Sigmoid colon (tissue), 4 donors: ENCODE results near the gene NFIC.

Source experiments
- POLR2AphosphoS5 ChIP-seq, 4 donors: sonication (generic); formaldehyde crosslinking; IDR thresholded peaks; one replicate each; pipeline ENCODE4 v1.6.1; 2017; ENCODE audit warnings: antibody characterized with exemption in 4 of 4
- TF ChIP-seq, protein P1 (sequence below), 4 experiments: fragments of 450-650 bp in 3 of 4; fragments of 200-600 bp in 1 of 4; IDR thresholded peaks; one replicate each; pipeline ENCODE4 v1.5.1; 2016 to 2019; ENCODE audit warnings: antibody characterized with exemption in 4 of 4, mild to moderate bottlenecking in 3 of 4, moderate library complexity in 2 of 4

DNA sequence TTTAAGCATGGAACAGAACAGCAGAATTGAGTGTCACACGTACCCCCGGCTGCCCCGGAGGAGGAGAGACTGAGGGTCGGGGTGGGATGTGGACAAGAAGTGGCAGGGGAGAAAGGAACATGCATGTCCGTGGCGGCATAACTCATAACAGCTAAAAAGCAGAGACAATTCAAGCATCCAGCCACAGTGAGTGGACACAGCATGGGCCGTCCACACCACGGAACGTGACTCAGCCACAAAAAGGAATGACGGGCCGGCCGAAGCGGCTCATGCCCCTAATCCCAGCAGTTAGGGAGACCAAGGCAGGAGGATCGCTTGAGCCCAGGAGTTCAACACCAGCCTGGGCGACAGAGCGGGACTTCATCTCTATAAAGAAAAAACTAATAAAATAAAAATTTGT is 126.5 kb downstream of the NFIC start:
- TF ChIP-seq, protein P1, sequence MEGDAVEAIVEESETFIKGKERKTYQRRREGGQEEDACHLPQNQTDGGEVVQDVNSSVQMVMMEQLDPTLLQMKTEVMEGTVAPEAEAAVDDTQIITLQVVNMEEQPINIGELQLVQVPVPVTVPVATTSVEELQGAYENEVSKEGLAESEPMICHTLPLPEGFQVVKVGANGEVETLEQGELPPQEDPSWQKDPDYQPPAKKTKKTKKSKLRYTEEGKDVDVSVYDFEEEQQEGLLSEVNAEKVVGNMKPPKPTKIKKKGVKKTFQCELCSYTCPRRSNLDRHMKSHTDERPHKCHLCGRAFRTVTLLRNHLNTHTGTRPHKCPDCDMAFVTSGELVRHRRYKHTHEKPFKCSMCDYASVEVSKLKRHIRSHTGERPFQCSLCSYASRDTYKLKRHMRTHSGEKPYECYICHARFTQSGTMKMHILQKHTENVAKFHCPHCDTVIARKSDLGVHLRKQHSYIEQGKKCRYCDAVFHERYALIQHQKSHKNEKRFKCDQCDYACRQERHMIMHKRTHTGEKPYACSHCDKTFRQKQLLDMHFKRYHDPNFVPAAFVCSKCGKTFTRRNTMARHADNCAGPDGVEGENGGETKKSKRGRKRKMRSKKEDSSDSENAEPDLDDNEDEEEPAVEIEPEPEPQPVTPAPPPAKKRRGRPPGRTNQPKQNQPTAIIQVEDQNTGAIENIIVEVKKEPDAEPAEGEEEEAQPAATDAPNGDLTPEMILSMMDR (IDR thresholded peaks at IDR 0.05), result no peak
- no peak for TF ChIP-seq POLR2AphosphoS5 (IDR thresholded peaks at IDR 0.05)
